Heart left ventricle (tissue), 16 donors: ENCODE results near the gene FOXM1. TPM values are rescaled to one million over a fixed set of nuclear protein-coding genes. Genes with fewer than 3 reads are reported as not detected.

Source experiments
- ATAC-seq, 4 donors: fragments of 200-7000 bp; cut with Tn5 transposase; one replicate each; pipeline ENCODE4 v1.9.1; 2020 to 2022; ENCODE audit warnings: moderate library complexity in 4 of 4, mild to moderate bottlenecking in 3 of 4, moderate number of reproducible peaks in 1 of 4
- DNase-seq, 5 donors: peaks; one replicate each; pipeline ENCODE4 v3.0.0-alpha.2; 2020
- H3K27ac ChIP-seq, 12 donors: fragments of 200-600 bp; sonication (generic) in 4 of 12; one replicate each; pipeline versions ENCODE4 v1.5.0 to v1.8.0; 2016 to 2022; ENCODE audit warnings: mild to moderate bottlenecking in 2 of 12
- H3K27me3 ChIP-seq, 9 donors: fragments of 200-600 bp; sonication (generic) in 2 of 9; one replicate each; pipeline versions ENCODE4 v1.5.1 to v1.8.0; 2016 to 2022; ENCODE audit warnings: mild to moderate bottlenecking in 3 of 9
- H3K36me3 ChIP-seq, 9 donors: fragments of 200-600 bp; sonication (generic) in 2 of 9; one replicate each; pipeline versions ENCODE4 v1.5.0 to v1.8.0; 2018 to 2022; ENCODE audit warnings: mild to moderate bottlenecking in 2 of 9
- H3K4me1 ChIP-seq, 12 donors: fragments of 200-600 bp; sonication (generic) in 4 of 12; one replicate each; pipeline versions ENCODE4 v1.5.0 to v1.8.0; 2016 to 2022; ENCODE audit warnings: mild to moderate bottlenecking in 3 of 12
- H3K4me3 ChIP-seq, 12 donors: fragments of 200-600 bp; sonication (generic) in 4 of 12; one replicate each; pipeline versions ENCODE4 v1.5.0 to v1.8.0; 2017 to 2022; ENCODE audit warnings: mild to moderate bottlenecking in 9 of 12, moderate library complexity in 4 of 12
- H3K9me3 ChIP-seq, 12 donors: fragments of 200-600 bp; sonication (generic) in 4 of 12; one replicate each; pipeline versions ENCODE4 v1.5.0 to v1.8.0; 2016 to 2022; ENCODE audit warnings: mild to moderate bottlenecking in 1 of 12
- CTCF ChIP-seq, 12 donors: fragments of 200-600 bp; sonication (generic) in 4 of 12; IDR thresholded peaks; one replicate each; pipeline versions ENCODE4 v1.5.0 to v1.8.0; 2018 to 2022; ENCODE audit warnings: antibody characterized with exemption in 12 of 12, mild to moderate bottlenecking in 5 of 12
- POLR2A ChIP-seq, 2 donors: fragments of 450-650 bp; IDR thresholded peaks; one replicate each; pipeline ENCODE4 v1.6.1; 2017; ENCODE audit warnings: antibody characterized with exemption in 2 of 2, mild to moderate bottlenecking in 2 of 2, moderate library complexity in 2 of 2
- WGBS, 4 donors: extraction: QIAGEN DNeasy Blood & Tissue Kit in 2 of 4; methylation state at CpG; one replicate each; pipeline versions ENCODE4 v1.1.5 to v1.1.7; 2013 to 2018; 5-methylcytosine and 5-hydroxymethylcytosine counted together
- intact Hi-C, 10 donors: fragments of 100-400 bp; cut with DNase I; formaldehyde crosslinking; loops; one replicate each; pipeline versions ENCODE4 v1.11.1 to v1.14.2; 2022
- long read RNA-seq, 3 donors: library from polyadenylated mRNA; unstranded; transcript quantifications; one replicate each; pipeline ENCODE4 v2.0.0, GENCODE V29; 2020 to 2021
- polyA plus RNA-seq, 2 donors: library from polyadenylated mRNA; stranded (reverse); fragments of 200-250 nt; gene quantifications; one replicate each; pipeline ENCODE4 v1.2.3, GENCODE V29; 2013
- total RNA-seq, 9 donors: library from RNA; depleted of rRNA in 2 of 9; stranded (reverse); fragments of >200 nt in 2 of 9; fragmentation: NEBNext Ultra II Directional in 3 of 9; extraction: Animal tissue kit (Norgen Biotek cat#: 25700) in 3 of 9; gene quantifications; one replicate each; pipeline versions ENCODE4 v1.1.0 to v1.2.4, GENCODE V29; 2016 to 2023
- donor health status: ischemic (EF 13 %, LVEDD 7.1; RV severe dilation, severe dysfunction).
- donor health status: healthy with polysubstance abuse.
- donor health status: DM: no; HTN: yes; CAD: no.
- donor health status: DM: no; HTN: no; CAD: no.
- donor health status: ischemic (EF 25% LVEDD 6.9; RV normal size, moderate dysfunction).
- donor health status: ischemic (EF 25% LVEDD 5.7; RV mildly dilated, moderate dysfunction).
- donor health status: healthy.
- donor health status: DM: yes; HTN: yes; CAD: no.
- donor health status: ischemic (EF 35%, LVEDD 5.7; RV mildly dilated, moderate dysfunction).
- donor health status: nonischemic (EF 11% LVEDD 7.7; RV severe dilation, severe dysfunction).
- donor health status: DM: yes; HTN: yes; CAD: no.
- donor health status: PGD.
- donor health status: ischemic (EF 29% LVEDD 5.4; RV normal size, mild dysfunction).
- donor health status: nonischemic (EF 23%, LVEDD 6.1; RV moderate dilation, normal function).

Gene FOXM1, protein sequence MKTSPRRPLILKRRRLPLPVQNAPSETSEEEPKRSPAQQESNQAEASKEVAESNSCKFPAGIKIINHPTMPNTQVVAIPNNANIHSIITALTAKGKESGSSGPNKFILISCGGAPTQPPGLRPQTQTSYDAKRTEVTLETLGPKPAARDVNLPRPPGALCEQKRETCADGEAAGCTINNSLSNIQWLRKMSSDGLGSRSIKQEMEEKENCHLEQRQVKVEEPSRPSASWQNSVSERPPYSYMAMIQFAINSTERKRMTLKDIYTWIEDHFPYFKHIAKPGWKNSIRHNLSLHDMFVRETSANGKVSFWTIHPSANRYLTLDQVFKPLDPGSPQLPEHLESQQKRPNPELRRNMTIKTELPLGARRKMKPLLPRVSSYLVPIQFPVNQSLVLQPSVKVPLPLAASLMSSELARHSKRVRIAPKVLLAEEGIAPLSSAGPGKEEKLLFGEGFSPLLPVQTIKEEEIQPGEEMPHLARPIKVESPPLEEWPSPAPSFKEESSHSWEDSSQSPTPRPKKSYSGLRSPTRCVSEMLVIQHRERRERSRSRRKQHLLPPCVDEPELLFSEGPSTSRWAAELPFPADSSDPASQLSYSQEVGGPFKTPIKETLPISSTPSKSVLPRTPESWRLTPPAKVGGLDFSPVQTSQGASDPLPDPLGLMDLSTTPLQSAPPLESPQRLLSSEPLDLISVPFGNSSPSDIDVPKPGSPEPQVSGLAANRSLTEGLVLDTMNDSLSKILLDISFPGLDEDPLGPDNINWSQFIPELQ
- 10 to 100 TPM in 1 of 9 donors, 1 to 10 TPM in 2, under 1 TPM in 6; 0.09 to 13.5 (median 0.68) TPM for total RNA-seq
- polyA plus RNA-seq = under 1 TPM; 0.08 to 0.36 TPM
- long read RNA-seq, donor 1, partial matches to known transcripts = 0 of 1 reads
- long read RNA-seq, donor 1, other reads (novel, unspliced or antisense) = 1 of 1 reads
- long read RNA-seq, donor 2 = 0 reads
- long read RNA-seq, donor 3 = 0 reads

DNA sequence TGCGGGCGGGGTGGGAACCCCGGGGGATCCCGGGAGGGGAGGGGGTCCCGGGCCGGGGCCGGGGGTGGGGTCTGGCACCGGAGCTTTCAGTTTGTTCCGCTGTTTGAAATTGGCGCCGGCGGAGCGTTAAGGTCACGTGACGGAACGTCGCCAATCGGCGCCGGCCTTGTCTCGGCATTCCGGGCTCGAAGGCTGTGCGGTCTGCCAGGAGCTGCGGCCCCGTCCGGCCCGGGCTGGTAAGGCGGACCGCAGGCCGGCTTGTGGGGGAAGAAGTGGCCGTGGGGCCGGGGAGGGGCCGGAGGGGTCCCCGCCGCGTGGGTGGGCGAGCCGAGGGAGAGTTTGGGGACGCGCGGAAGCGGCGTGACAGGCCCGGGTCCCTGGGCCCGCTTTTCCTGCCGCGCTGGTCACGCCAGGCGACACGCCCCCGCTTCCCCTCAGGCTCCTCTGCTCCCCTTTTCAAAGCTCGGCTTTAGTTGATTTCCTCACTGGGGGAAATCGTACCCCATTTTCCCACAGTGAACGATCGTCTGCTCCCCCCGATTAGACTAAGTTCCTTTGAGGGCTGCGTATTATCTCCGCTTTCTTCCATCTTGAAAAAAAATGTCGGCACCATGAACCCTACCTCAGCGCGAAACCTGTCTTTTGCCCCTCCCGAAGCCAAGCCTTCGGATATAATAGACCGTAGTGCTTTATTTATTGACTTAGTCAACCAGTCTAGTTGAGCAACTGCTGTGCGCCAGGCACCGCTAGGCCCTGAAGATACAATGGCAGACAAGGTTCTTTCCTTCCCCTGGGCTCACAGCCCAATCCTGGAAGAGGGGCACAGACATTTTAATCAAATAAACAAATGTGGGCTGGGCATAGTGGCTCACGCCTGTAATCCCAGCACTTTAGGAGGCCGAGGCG lies at the start of gene FOXM1, which contains the start of gene RHNO1:
FOXM1 (minus strand) TSS at position 128 of the 906 bp plus-strand sequence. CDS start 2,696 bp downstream, outside the sequence.
RHNO1 (plus strand) TSS at position 177 of the 906 bp plus-strand sequence. CDS start 8,144 bp downstream, outside the sequence.
- peaks cover 0 to 9% (median 0%) of the 10 kb centered on the region in 9 donors for H3K36me3 ChIP-seq
- DNase-seq (peak; percentile 90 to 95 (median 91)), ATAC-seq (peak; percentile 84 to 97 (median 96))
- no peaks in the 10 kb centered on the region for H3K9me3 ChIP-seq
- intact Hi-C loops = no loop called here
- peak within 1 kb of the TSS; percentile 72 to 99 (median 86) for H3K4me3 ChIP-seq
- H3K27ac ChIP-seq = peak within 1 kb of the TSS; percentile 31 to 93 (median 83)
- H3K27me3 ChIP-seq = no peaks in the 10 kb centered on the region
- WGBS, 4 donors = 1 to 5% (median 2%) methylated on average over 32 to 70 of the region's 70 CpGs
- H3K4me1 ChIP-seq = peaks cover 0 to 33% (median 16%) of the 10 kb centered on the region in 12 donors
- TF ChIP-seq CTCF (IDR thresholded peaks at IDR 0.05) (peak in 6 of 12 donors; percentile 8 to 43 (median 31)), POLR2A (IDR thresholded peaks at IDR 0.05) (peak in 1 of 2 donors; percentile 24)

- peaks cover 0 to 95% (median 67%) of the 10 kb centered on the region in 9 donors for H3K36me3 ChIP-seq
- no peak for TF ChIP-seq POLR2A (IDR thresholded peaks at IDR 0.05)
- TF ChIP-seq CTCF (IDR thresholded peaks at IDR 0.05) = no peak
- no peak overlapping the region for H3K4me3 ChIP-seq
- WGBS, 4 donors = 91 to 93% (median 92%) methylated on average over 6 of the region's 6 CpGs
- H3K4me1 ChIP-seq = peaks cover 0 to 3% (median 0%) of the 10 kb centered on the region in 12 donors
- H3K27me3 ChIP-seq = no peaks in the 10 kb centered on the region
- ATAC-seq (no peak), DNase-seq (no peak)
- no peaks in the 10 kb centered on the region for H3K9me3 ChIP-seq
- intact Hi-C loops = no loop called here
- no peak overlapping the region for H3K27ac ChIP-seq
Measured at GRCh38 chr12:2925322-2925995, 48.5 kb upstream of the FOXM1 start.

DNA sequence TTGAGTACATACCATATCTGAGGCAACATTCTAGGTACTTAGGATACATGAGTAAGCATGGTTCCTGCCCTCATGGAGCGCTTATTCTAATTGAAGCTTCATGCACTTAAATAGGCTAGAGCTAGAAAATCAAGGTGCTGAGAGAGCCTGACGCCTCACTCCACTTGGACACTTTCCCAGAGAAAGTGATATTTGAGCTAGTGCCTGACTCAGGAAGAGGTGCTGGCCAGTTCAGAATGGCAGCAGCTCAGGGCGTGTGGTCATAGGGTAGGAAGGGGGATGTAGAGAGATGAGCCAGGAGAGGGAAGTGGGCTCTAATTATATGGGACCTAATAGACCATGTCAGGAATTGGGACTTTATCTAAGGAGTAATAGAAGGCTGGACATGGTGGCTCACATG lies 47.0 kb upstream of the FOXM1 start:
- intact Hi-C loops = no loop called here
- TF ChIP-seq POLR2A (IDR thresholded peaks at IDR 0.05) = no peak
- TF ChIP-seq CTCF (IDR thresholded peaks at IDR 0.05) = no peak
- WGBS, 4 donors = 59 to 78% (median 71%) methylated on average over 3 of the region's 3 CpGs
- DNase-seq (no peak), ATAC-seq (peak in 3 of 4 donors; percentile 39 to 70 (median 69))
- Histone ChIP-seq H3K27ac (no peak overlapping the region), H3K27me3 (no peaks in the 10 kb centered on the region), H3K4me1 (peaks cover 0 to 3% (median 0%) of the 10 kb centered on the region in 12 donors), H3K36me3 (peaks cover 0 to 90% (median 67%) of the 10 kb centered on the region in 9 donors), H3K9me3 (no peaks in the 10 kb centered on the region), H3K4me3 (no peak overlapping the region)
